K562 (cell line): ENCODE measurements around the gene PTTG1IP.

Source experiments
- CTCF ChIP-seq, 3 experiments: IDR thresholded peaks in 2 of 3; conservative IDR thresholded peaks in 1 of 3; 2 replicates each; pipeline ENCODE4 v1.5.1; 2011 to 2012; ENCODE audit warnings: low read length in 3 of 3, mild to moderate bottlenecking in 3 of 3, control low read depth in 2 of 3, improper control_type of control experiment in 1 of 3, inconsistent platforms in 1 of 3, low read depth in 1 of 3, mixed read lengths in 1 of 3, moderate library complexity in 1 of 3; ENCODE audit not compliant: insufficient read depth in 2 of 3
- MAFK ChIP-seq: IDR thresholded peaks from 2 replicates; pipeline ENCODE4 v1.6.1; 2011; ENCODE audit warnings: low read length, improper control_type of control experiment
- MEF2D ChIP-seq: conservative IDR thresholded peaks from 2 replicates; pipeline ENCODE4 v1.6.1; 2016; ENCODE audit warnings: low read depth, missing genetic modification characterization, missing compliant biosample characterization
- NCOA2 ChIP-seq, 2 experiments: fragments of 450-650 bp; IDR thresholded peaks; 2 replicates each; pipeline ENCODE4 v1.6.1; 2018; ENCODE audit warnings: mild to moderate bottlenecking in 2 of 2, moderate library complexity in 1 of 2; ENCODE audit not compliant: partially characterized antibody in 2 of 2
- PCBP1 ChIP-seq: fragments of 200-400 bp; formaldehyde crosslinking; IDR thresholded peaks from 2 replicates; pipeline ENCODE4 v1.6.1; 2018; ENCODE audit warnings: mild to moderate bottlenecking, low read depth, low read length; ENCODE audit not compliant: poor library complexity, severe bottlenecking
- TF ChIP-seq, protein P1 (sequence below): fragments of 450-650 bp; IDR thresholded peaks from 2 replicates; pipeline ENCODE4 v1.6.1; 2018; ENCODE audit warnings: mild to moderate bottlenecking, low read depth; ENCODE audit not compliant: partially characterized antibody

DNA sequence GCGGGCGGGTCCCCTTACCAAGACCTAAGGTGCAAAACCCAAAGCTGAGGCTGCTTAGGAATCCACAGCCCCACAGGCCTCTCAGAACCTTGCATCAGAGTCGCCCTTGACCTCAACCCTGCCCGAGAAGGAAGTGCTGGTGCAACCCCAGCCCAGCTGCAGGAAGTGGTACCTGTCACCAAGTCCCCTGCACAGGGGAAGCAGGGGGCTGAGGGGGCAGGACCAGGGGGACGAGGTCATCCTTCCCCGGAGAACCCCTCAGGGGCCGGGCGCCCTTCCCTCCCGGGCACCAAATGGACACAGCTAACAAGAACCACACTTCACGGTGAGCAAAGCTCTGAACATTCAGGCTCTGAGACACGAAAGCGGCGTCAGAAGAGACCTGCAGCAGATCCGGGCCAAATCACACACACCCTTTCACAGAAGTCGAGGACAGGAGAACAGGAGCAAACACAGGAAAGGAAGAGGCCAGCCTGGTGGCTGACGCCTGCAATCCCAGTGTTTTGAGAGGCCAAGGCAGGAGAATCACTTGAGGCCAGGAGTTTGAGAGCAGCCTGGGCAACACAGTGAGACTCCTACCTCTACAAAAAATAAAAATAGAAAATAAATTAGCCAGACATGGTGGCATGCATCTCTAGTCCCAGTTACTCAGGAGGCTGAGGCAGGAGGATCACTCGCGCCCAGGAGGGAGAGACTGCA, 40.8 kb upstream of the PTTG1IP start:
- TF ChIP-seq CTCF (IDR thresholded peaks at IDR 0.05 in 2 of 3, conservative IDR thresholded peaks at IDR 0.05 in 1 of 3; ENCODE audit: insufficient read depth in 2 of 3, low read depth in 1 of 3, low read length in 3 of 3) (no peak), NCOA2 (IDR thresholded peaks at IDR 0.05; ENCODE audit: partially characterized antibody in 2 of 2) (no peak), PCBP1 (no peak), MEF2D (no peak), MAFK (no peak)
- TF ChIP-seq, protein P1, sequence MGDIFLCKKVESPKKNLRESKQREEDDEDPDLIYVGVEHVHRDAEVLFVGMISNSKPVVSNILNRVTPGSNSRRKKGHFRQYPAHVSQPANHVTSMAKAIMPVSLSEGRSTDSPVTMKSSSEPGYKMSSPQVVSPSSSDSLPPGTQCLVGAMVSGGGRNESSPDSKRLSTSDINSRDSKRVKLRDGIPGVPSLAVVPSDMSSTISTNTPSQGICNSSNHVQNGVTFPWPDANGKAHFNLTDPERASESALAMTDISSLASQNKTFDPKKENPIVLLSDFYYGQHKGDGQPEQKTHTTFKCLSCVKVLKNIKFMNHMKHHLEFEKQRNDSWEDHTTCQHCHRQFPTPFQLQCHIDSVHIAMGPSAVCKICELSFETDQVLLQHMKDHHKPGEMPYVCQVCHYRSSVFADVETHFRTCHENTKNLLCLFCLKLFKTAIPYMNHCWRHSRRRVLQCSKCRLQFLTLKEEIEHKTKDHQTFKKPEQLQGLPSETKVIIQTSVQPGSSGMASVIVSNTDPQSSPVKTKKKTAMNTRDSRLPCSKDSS = no peak
